CD1c-positive myeloid dendritic cell (primary cell): ENCODE data around the gene RASAL2.
"Not testable (repeated sequence)": the region's sequence is repeated elsewhere in the genome, so short reads cannot be mapped to it uniquely, and the experiment has no call there.

ENCODE experiments used
- DNase-seq: peaks from one replicate; pipeline ENCODE4 v3.0.0-alpha.2; 2016; ENCODE audit errors: extremely low spot score

Gene RASAL2

DNA sequence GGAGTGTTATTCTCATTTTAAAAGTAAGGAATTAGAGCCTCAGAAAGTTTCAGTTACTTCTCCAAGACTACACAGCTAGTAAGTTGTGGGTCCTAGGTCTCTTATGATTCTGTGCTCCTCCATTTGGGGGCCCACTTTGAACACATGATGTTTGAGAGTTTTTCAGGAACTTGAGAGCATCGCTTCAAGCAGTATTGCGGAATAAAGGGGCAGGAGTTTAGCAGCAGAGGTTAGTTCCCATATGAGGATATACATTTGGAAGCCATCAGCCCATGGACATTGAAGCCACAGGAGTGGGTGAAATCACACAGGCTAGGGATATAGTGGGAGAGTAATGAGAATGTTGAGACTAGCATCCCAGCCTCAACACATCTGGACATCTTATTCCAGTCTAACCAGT lies 143.2 kb downstream of the RASAL2 start:
- peak; percentile 37 for DNase-seq

DNA sequence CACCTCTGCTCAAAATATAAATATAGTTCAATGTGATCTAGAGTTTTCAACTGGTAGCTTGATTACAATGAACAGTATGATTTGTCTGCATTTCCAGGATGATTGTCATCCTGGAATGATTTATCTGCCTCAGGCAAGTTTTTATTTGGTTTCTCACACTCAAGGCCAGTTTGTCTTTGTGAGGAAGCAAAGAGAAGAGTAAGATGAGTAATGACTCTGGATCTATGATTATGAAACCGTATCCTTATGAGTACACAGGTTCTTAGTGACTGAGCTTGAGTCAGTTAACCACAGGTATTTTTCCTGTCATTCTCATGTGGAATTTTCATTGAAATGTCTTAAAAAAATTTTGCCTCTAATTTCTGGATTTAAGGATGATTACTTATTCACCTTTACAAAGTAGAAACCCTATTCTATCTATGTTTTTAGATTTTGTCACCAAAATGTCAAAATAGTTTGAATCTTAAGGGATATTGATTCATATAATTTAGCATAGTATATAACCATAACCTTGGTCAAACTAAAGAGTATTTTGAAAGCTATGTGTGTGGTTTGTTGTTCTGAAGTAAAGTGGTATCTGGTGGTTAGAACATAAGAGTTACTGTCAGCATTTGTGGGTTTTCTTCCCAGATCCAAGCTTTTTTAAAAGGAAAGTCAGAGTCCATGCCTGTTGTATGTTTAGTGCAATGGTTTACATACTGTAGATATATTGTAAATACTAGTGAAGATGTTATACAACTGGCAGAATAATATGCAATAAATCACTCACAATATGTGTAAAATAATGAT lies 145.0 kb downstream of the RASAL2 start:
- peak; percentile 39 for DNase-seq

DNA sequence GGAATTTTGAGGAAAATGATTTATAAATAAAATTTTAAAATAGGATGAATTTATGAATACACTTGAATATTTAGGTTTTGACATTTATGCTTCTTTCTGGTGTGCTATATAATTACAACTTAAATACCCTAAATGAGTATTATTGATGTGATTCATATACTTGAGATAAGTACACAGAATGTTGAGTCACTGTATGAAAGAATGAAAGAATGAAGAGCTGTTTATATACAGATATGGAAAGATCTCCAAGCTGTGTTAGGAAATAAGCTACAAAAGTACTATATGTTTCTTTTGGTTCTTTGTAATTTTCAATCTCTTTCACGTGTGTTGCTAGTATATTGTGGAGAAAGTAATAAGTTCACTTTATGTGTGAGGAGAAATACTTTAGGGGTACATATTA lies 147.2 kb downstream of the RASAL2 start:
- no peak for DNase-seq

DNA sequence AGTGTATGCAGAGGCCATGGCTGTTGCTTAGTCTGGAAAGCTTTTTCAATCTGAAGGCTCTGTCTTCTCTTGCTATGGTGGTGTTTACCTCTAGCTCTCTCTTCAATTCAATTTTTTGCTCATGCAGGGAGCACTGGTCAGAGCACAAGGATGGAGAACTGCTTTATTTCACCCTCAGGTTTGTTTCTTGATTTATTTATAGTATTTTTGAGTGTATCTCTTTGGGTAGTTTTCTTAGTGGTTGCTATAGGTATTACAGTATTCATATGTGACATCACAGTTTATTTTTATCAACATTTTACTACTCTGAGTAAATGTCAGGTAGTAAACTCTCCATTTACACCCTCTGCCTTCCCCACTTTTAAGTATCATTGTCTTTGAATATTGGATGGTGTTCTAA lies 147.9 kb downstream of the RASAL2 start:
- DNase-seq = no peak

DNA sequence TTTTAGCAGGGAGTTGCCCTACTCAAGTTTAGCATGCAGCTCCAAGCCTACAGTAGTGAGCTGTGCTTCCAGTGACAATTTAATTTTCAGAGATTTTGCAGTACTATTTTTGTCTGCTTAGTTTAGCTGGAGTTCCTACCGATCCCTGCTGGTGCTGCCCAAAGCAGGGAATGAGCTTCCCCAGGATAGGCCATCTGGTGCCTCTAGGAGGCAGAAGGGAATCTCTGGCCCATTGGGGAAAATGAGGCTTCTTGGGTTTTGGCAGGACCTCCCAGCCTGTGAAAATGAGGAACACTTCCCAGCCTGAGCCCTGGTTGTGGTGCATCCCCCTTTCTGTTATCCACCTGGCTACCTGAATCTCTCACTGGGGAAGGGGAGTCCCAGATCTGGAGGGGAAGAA lies 149.2 kb downstream of the RASAL2 start:
- no peak for DNase-seq

DNA sequence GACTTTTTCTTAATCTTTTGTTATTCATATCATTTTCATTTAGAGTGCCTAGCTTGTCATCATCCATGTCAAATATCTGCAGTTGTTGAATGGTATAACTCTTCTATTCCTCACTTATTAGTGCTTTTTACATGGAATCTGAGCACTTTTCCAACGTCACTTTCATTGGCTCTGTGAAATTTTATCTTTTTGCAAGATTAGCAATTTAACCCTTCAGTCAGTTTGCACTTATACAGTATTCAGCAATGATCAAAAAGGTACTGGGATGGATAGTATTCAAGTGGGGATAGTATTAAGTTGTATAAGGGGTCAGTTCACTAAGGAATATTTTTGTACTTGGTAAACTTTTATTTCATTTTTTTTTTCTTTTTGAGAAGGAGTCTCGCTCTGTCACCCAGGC lies 150.0 kb downstream of the RASAL2 start:
- DNase-seq = no peak

DNA sequence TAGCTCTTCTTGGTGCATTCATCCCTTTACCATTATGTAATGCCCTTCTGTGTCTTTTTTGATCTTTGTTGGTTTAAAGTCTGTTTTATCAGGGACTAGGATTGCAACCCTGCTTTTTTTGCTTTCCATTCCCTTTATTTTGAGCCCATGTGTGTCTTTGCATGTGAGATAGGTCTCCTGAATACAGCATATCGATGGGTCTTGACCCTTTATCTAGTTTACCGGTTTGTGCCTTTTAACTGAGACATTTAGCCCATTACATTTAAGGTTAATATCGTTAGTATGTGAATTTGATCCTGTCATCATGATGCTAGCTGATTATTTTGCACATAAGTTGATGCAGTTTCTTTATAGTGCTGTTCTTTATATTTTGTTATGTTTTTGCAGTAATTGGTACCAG lies 154.4 kb downstream of the RASAL2 start:
- not testable (repeated sequence) for DNase-seq

DNA sequence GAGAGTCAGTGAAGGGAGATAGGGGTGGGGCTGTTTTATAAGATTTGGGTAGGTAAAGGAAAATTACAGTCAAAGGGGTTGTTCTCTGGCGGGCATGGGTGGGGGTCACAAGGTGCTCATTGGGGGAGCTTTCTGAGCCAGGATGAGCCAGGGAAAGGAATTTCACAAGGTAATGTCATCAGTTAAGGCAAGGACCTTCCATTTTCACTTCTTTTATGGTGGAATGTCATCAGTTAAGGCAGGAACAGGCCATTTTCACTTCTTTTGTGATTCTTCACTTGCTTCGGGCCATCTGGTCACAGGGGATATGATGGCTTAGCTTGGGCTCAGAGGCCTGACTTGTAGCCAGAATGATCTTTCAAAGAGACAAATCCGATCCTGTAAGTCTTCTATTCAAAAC lies 159.7 kb downstream of the RASAL2 start:
- DNase-seq = not testable (repeated sequence)

DNA sequence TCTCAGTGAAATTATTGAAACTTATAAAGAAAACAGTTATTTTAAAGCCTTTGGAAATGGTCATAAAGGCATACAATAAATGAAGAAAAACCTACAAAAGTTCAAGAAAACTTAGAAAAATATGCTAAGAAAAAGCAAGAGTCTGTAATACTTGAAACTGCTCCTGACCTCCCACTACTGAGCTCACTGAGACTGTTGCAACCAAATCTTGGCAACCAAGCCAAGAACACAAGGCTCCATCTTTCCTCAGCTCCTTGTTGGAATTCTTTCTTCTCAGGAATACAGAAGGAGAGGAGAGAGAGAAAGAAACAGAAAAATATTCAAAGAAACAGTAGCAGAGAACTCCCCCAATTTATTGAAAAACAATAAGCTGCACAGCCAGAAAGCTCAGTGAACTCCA lies 160.5 kb downstream of the RASAL2 start:
- DNase-seq = no peak

DNA sequence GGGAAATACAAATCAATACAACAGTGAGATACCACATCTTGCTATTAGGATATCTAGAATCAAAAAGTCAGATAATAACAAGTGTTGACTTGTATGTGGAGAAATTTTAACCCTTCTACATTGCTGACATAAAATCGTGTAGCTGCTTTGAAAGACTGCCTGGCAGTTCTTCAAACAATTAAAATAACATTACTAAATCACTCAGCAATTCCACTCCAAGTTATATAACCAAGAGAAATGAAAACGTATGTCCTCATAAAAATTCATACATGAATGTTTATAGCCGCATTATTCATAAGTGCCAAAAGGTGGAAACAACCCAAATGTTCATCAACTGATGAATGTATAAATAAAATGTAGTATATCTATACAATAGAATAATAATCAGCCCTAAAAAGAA lies 164.6 kb downstream of the RASAL2 start:
- DNase-seq = no peak

DNA sequence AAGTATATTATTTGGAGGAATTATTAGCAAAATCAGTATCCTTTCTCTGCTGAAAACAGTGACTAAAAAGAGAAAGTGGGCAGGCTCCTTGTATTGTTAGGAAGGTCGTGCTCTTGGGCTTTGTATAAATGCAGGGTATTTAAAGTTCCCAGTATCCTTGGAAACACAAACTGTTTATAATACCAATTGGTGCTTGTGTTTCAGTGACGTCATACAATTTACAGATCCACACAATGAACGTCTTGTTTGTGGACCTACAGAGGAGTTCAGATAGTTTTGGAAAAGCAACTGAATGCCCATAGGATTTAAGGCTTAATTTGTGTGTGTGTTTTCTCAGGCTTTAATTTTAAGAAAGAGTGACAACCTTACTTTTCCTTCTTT lies 168.2 kb downstream of the RASAL2 start:
- no peak for DNase-seq

DNA sequence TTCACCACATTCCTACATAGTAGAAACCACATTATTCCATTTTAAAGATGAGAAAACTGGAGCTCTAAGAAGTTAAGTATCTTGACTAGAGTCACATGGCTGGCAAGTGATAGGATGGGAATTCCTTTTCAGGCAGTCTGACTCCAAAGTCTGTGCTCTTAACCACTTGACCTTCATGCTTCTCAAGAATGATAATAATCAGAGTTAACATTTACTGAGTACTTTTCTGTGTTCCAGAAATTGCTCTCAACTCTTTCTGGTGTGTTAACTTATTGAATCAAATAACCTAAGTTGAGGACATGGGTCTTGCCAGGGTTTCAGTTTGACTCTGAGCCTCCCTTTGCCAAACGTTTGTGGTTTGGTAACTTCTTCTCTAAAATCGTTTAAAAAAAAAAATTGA lies 169.4 kb downstream of the RASAL2 start:
- no peak for DNase-seq

DNA sequence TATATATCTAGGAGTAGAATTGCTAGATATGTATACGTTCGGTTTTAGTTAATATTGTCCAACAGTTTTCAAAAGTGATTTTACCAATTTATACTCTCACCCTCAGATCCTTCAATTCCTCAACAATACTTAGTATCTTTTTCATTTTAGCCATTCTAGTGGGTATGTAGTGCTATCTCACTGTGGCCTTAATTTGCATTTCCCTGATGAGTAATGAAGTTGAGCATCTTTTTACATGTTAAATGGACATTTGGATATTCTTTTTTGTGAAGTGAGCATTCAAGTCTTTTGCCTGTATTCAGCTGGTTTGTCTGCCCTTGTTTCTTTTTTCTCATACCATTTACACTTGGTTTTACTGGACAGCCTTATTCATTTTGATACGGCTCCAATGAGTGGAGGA lies 172.2 kb downstream of the RASAL2 start:
- no peak for DNase-seq

DNA sequence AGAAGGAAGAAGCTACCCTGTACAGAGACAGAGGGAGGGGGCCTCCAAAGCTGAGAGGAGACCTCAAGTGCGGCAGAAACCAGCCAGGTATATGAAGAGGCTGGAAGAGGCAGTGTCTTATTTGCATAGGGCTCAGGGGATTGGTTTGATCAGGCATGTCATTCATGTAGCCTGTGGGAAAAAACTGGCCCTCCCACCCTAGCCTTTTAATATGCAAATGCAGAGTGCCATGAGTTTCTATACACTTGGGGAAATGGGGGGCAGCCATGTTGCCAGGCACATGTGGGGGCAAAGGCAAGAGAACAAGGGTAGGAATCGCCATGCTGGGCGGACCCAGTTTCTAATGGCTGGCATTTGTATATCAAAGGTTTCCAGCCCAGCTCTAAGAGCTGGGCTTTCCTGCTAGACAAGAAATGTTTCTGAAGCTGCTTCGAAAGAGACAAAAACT lies 172.7 kb downstream of the RASAL2 start:
- DNase-seq = no peak

DNA sequence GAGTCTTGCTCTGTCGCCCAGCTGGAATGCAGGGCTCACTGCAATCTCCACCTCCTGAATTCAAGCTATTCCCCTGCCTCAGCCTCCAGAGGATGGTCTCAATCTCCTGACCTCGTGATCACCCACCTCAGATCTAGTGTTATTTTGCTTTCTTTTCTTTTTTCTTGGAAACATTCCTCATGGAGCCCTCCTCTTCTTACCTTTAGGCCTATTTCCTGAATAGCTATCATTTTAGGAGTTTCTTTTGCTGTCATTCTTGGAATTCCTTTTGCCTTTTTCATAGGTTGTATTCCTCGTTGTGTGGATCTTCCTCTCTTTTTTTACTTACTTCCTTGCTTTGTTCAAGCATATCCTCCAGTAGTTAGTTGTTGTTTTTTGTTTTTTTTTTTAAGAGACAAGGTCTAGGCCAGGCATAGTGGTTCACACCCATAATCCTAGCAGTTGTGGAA lies 173.8 kb downstream of the RASAL2 start:
- no peak for DNase-seq

DNA sequence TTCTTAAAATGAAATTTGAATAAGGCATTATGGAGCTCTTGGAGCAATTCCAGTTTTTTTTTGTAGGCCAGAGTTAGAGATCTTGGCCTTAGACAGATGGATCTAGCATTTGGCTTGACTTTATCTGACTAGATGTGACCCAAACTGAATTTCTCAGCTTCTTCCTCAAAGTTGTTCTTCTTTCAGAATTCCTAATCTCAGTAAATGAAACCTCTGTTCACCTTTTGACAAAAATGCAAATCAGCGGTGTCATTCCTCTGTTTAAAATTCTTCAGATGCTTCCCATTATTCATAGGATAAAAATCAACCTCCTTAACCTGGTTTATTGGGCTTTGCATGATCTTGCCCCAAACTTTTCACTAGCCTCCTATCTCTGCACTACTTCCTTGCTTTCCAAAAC lies 177.6 kb downstream of the RASAL2 start:
- DNase-seq = peak; percentile 49

DNA sequence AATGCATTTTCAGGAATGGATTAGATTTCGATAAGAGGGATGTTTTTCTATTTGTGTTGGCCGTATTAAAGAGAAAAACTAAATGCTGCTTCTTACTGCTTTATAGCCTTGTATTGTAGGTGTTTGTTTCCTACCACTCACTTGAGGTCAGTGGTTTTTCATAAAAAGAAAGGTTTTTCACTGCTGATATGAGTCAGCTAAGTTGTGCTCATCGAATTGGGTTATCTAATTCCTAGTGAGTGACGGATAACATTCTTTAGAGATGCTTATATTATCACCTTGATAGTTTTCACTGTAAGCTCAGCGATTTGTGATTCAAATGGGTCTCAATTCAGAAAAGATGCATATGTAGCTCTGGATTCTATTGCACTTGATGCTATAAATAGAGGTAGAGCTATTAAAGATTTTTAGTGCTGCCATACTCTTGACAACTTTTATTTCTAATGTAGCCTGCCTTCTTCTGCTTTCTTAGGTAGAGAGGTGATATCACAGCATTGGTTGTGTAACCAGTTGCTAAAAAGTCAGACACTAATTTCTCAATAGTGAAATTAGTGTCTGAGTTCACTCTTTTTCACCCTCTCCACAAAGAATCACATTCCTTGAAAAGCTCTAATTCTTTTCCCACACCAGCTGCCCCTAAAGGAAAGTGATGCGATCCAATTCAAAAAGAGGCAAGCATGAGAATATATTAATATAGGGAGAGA lies 180.0 kb downstream of the RASAL2 start:
- DNase-seq = peak; percentile 42

DNA sequence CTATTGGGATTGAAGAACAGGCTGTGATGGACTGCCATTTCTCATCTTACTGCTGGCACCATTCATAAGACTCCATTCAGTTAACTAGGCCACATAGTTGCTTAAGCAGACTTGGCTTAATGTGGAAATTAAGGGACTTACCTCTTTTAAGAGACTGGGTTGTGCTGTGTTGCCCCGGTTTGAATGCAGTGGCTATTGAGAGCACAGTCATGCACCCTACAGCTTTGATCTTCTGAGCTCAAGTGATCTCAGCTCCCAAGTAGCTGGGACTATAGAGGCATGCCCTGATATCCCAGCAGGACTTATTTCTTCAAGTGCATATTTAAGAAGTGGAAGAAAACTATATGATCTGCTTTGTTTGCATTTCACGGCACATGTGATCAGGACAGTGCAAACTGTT lies 181.1 kb downstream of the RASAL2 start:
- no peak for DNase-seq

DNA sequence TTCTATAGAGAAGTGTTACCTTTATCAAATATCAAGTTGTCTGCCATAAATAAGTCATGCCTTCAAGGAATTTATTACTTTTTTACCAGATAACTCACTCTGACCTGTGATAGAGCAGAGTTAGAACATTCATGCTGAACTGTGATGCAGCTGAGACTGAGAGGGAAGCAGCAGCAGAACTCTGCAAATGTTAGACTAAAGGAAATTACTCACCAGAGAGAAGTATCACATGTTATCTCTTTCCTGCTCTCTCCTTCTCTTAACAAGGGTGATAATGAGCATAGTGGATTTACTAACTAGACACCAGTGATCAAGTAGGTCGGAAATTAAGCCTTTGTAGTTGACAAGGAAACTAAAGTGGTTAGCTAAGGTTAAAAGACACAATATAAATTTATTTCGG lies 181.6 kb downstream of the RASAL2 start:
- DNase-seq = peak; percentile 37

DNA sequence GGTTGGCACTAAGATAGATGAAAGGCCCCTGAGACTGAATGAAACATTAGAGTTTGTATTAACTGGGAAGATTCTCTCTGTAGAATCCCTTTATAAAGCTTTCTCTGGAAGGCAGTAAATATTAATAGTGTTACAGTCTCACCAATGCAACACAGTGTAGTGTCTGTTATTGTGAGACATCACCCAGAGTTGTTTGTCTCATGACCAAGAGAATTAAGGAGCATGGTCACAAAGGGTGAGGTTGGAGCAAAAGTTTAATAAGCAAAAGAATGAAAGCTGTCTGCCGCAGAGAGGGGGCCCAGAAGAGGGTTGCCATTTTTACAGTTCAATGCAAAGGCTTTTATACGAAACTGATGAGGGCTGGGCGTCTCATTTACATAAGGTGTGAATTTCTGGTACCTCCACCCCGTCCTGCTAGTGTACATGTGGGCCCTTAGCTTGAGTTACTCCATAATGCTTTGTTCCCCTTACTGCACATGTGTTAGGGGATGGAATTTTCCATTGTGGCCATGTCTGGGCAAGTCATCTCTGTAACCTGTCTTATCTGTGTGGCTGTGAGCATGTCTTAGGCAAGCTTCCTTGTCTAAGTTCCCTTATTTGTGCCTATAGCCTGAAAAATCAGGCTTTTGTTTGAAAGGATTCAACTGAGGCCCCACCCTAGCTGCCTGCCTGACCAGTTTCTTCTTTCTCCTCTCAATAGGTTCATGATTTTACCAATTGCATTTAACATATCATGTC lies 184.1 kb downstream of the RASAL2 start:
- peak; percentile 86 for DNase-seq

DNA sequence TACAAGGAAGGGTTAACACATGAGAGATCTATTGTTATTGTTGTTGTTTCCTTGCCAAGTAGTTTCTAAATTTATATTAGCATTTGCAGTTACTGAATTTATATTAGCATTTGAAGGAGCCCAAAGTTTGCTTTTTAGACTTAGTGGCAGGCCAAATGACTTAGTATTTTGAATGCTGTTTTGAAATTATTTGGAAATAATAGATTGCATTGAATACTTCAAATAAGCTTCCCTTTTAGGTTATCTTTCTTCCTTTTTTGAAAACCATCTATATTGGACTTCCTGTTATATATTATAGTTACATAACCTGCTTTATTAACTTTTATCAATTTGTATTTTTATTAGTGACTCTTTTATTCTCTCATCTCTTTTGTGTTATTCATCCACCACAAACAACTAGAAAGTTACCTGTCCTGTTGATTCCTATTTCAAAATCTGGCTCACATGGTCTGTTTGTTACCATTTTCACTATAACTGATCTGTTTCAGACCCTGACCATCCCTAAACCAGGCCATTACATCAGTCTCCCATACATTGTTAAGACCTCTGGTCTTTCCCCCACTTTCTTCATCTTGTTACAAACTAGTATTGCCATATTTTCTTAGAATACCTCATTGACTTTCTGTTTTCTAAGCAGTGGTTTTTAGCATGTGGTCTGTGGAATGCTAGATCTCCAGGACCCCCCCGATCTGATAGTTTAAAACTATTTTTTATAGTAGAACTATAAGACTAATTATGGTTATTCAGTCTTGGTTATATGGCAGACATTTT lies 185.2 kb downstream of the RASAL2 start:
- peak; percentile 74 for DNase-seq

DNA sequence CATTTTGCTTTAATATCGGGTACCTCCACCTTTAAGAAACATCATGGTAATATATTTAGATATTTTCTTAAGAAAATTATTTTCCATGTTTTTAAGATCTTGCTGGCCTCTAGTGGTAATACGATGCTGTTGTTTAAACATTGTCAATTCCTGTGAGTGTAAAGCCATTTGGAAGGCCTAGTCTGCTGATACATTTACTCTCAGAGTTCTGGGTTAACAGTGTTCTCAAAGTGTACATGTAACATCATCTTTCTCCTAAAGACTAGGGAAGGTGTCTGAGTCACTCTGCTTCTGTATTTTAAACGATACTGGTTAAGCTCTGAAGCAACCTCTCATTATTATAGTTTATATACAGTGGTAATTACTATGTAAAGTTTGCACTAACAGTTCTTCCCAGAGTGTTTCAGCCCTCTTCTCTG lies 189.1 kb downstream of the RASAL2 start:
- peak; percentile 78 for DNase-seq
